BLaER1 (cell line): ENCODE results near the gene SEMA7A.

Source experiments
- H3K27ac ChIP-seq: shearing (Covaris generic); formaldehyde crosslinking; 2 replicates; pipeline ENCODE4 v1.8.1; 2022
- H3K27me3 ChIP-seq: shearing (Covaris generic); formaldehyde crosslinking; 2 replicates; pipeline ENCODE4 v1.8.1; 2022
- H3K36me3 ChIP-seq: shearing (Covaris generic); formaldehyde crosslinking; 2 replicates; pipeline ENCODE4 v1.8.1; 2022
- H3K4me1 ChIP-seq: shearing (Covaris generic); formaldehyde crosslinking; 2 replicates; pipeline ENCODE4 v1.8.1; 2022
- H3K4me2 ChIP-seq: shearing (Covaris generic); formaldehyde crosslinking; 2 replicates; pipeline ENCODE4 v1.8.1; 2022
- H3K4me3 ChIP-seq: shearing (Covaris generic); formaldehyde crosslinking; 2 replicates; pipeline ENCODE4 v1.8.1; 2022
- H3K9ac ChIP-seq: shearing (Covaris generic); formaldehyde crosslinking; 2 replicates; pipeline ENCODE4 v1.8.1; 2022
- H3K9me3 ChIP-seq: shearing (Covaris generic); formaldehyde crosslinking; 2 replicates; pipeline ENCODE4 v1.8.1; 2022
- H4K20me1 ChIP-seq: shearing (Covaris generic); formaldehyde crosslinking; 2 replicates; pipeline ENCODE4 v1.8.1; 2022
- Cebpa-rat ChIP-seq: shearing (Covaris generic); IDR thresholded peaks from 2 replicates; pipeline ENCODE4 v1.8.1; 2022

The SEMA7A gene

DNA sequence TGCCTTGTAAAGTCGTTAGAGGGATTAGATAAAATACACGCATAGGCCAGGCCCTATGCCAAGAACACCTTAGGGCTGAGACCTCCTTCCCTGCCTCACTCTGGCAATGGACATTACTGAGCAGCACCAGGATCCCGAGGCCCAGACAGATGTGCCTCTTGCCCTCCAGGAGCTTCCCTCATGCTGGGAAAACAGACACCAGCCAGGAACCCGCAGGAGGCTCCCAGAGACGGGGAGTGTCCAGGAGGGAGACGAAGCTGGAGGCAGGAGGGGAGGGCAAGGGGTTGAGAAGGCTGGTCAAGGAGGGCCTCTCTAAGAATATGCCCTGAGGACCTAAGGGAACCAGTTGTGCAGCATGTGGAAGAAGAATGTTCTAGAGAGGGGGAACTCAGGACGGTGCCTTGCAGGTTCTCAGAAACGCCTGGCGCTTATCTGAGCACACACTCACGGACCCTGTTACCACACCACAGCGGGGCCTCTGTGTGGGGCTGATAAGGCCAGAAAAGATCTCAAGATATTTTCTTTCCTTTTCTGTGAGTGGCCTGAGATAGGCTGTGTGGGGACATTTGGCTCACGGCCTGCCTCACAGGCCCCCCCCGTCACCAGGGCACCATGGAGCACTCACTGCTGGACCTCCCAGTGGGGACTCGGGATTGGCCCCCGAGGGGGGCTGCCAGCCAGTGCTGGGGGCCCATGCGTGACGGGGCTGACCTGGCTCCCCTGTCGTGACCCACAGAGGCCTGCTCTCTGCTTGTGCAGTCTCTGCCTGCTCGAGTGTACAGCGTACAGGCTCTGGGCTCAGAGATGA is 44.3 kb downstream of the SEMA7A start:
- H3K36me3 ChIP-seq = no peaks in the 10 kb centered on the region
- H3K9me3 ChIP-seq = no peaks in the 10 kb centered on the region
- peak overlapping the region; percentile 32 for H3K4me2 ChIP-seq
- no peak for TF ChIP-seq Cebpa-rat
- no peaks in the 10 kb centered on the region for H3K27me3 ChIP-seq
- H3K27ac ChIP-seq = no peak overlapping the region
- peaks cover 82% of the 10 kb centered on the region for H3K4me1 ChIP-seq
- H4K20me1 ChIP-seq = no peaks in the 10 kb centered on the region
- H3K4me3 ChIP-seq = no peak overlapping the region
- no peak overlapping the region for H3K9ac ChIP-seq

DNA sequence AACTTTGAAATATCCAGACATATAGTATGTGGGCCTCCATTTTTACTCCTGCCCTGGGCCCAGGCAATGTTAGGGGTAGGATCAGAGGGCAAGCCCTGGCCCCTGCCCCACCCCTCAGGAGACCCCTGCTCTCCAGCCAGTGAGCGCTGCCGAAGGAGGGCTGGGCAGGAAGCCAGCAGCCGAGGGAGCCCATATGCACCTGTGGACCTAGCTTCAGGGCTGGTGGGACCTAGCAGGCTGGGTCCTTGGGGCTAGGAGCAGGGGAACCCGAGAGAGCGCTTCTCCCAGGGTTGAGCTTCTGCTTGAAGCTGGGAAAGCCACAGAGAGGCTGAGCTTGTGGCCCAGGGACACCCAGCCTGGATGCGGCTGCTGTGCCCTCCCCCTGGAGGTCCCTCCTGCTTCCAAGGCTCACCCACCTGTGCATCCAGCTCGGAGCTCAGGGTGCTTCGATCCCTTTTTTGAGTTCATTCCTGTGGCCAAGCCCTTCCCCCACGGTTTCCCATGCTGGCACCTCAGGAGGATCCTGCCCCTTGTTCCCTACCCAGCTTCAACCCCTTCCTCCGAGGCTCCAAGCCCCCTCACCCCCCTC is 45.3 kb downstream of the SEMA7A start:
- Histone ChIP-seq H4K20me1 (no peaks in the 10 kb centered on the region), H3K4me2 (no peak overlapping the region), H3K9ac (no peak overlapping the region), H3K4me1 (peaks cover 86% of the 10 kb centered on the region), H3K9me3 (no peaks in the 10 kb centered on the region), H3K27me3 (no peaks in the 10 kb centered on the region), H3K27ac (no peak overlapping the region), H3K4me3 (no peak overlapping the region), H3K36me3 (no peaks in the 10 kb centered on the region)
- TF ChIP-seq Cebpa-rat = no peak

DNA sequence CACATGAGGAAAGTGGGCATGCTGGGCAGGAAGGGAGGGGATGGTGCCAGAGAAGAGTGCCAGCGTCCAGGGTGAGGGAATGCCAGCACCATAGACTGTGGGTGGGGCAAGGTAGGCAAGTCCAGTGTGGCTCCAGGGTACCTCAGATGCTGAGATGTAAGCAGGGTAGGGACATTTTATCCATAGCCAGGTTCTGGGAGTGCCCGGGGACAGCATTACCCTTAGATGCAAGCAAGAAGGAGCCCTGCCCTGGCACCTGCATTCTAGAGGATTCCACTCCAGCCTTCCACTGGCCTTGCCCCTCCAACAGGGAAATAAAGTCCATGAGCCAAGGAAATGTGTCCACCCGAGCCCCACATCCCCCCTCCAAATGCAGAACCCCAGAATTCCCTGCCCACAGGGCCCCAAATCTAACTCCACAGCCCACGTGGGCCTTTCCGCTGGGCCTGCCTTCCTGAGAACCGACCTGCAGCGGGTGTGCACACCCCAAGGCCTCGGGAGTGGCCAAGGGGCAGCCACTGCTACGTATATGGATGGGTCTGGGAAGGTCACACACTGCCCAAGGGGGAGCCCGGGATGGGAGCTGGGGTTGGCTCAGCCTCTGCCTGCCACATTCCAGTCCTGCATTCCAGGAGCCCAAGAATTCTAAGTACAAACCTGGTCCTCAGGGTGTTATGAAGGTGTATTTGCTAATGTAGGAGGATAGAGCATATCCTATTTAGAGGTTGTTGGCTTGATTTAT is 46.0 kb downstream of the SEMA7A start:
- Histone ChIP-seq H3K4me2 (peak overlapping the region; percentile 79), H3K4me1 (peaks cover 92% of the 10 kb centered on the region), H3K9ac (no peak overlapping the region), H3K27me3 (no peaks in the 10 kb centered on the region), H3K36me3 (no peaks in the 10 kb centered on the region), H3K27ac (0 out of 2 replicates have a peak overlapping the region, but pooled peaks have one; percentile 49), H4K20me1 (no peaks in the 10 kb centered on the region), H3K9me3 (no peaks in the 10 kb centered on the region), H3K4me3 (no peak overlapping the region)
- no peak for TF ChIP-seq Cebpa-rat

- peaks cover 95% of the 10 kb centered on the region for H3K4me1 ChIP-seq
- no peaks in the 10 kb centered on the region for H4K20me1 ChIP-seq
- no peaks in the 10 kb centered on the region for H3K9me3 ChIP-seq
- no peak for TF ChIP-seq Cebpa-rat
- H3K4me2 ChIP-seq = peak overlapping the region; percentile 79
- H3K27ac ChIP-seq = peak overlapping the region; percentile 49; the same call in 1 of the 2 replicates
- H3K27me3 ChIP-seq = no peaks in the 10 kb centered on the region
- no peaks in the 10 kb centered on the region for H3K36me3 ChIP-seq
- H3K4me3 ChIP-seq = no peak overlapping the region
- no peak overlapping the region for H3K9ac ChIP-seq
These were observed 46.6 kb downstream of the SEMA7A start for GRCh38 chr15:74387141-74387541.

DNA sequence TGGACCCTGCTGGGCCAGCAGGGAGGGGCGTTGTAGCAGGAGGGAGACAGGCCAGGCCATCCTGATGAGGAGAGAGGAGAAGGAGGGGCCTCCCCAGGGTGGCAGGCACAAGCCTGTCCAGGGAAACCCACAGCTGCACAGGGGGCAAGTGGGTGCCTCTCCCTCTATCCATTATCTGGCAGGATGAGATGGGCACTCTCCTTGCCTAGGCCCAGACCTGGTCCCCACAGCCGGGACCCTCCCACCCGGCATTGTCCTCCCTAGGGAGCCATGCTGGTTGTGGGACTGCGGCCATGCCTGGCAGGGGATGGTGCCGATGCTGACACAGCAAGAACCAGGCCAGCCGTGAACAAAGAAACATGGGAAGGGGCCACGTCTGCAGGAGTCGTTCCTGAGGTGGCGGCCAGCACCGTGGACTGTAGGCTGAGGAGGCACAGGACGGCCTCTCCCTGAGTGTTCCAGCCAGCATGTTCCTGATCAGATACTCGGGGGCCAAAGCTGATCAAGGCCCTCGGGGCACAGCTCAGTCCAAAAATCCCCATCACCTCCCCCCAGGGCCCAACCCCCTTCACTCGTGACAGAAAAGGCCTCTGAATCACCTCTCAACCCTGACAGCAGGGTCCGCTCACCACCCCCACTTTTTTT is 47.1 kb downstream of the SEMA7A start:
- no peak overlapping the region for H3K4me3 ChIP-seq
- H3K9ac ChIP-seq = 0 out of 2 replicates have a peak overlapping the region, but pooled peaks have one; percentile 19
- H3K4me1 ChIP-seq = peaks cover 91% of the 10 kb centered on the region

DNA sequence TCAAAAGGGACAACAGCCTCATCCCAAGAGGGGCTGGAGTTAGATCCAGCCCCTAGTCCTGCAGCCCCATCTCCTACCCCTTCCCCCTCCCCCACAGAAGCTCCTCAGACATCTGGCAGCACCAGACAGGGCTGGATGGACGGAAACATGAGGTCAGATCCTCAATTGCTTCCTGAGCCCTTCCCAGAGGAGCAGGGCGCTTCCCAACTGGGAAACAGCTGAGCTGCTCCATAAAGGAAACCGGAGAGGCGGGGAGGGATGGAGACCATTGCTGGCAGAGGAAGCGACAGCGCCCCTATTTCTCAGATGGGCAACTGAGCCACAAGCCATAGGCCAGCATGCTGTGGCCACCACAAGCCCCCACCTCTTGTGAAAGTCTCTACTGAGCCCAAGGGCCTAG is 48.0 kb downstream of the SEMA7A start:
- no peaks in the 10 kb centered on the region for H3K36me3 ChIP-seq
- H3K4me2 ChIP-seq = peak overlapping the region; percentile 79
- no peaks in the 10 kb centered on the region for H3K27me3 ChIP-seq
- no peak overlapping the region for H3K4me3 ChIP-seq
- TF ChIP-seq Cebpa-rat = no peak
- H3K9ac ChIP-seq = no peak overlapping the region
- H4K20me1 ChIP-seq = no peaks in the 10 kb centered on the region
- peaks cover 82% of the 10 kb centered on the region for H3K4me1 ChIP-seq
- H3K27ac ChIP-seq = no peak overlapping the region
- H3K9me3 ChIP-seq = no peaks in the 10 kb centered on the region

More for the DNA sequence above, 47.1 kb downstream of the SEMA7A start:
- H4K20me1 ChIP-seq = no peaks in the 10 kb centered on the region
- no peaks in the 10 kb centered on the region for H3K36me3 ChIP-seq
- peak overlapping the region; percentile 49; the same call in 1 of the 2 replicates for H3K27ac ChIP-seq
- peak overlapping the region; percentile 79 for H3K4me2 ChIP-seq
- no peaks in the 10 kb centered on the region for H3K9me3 ChIP-seq
- H3K27me3 ChIP-seq = no peaks in the 10 kb centered on the region
- TF ChIP-seq Cebpa-rat = no peak

DNA sequence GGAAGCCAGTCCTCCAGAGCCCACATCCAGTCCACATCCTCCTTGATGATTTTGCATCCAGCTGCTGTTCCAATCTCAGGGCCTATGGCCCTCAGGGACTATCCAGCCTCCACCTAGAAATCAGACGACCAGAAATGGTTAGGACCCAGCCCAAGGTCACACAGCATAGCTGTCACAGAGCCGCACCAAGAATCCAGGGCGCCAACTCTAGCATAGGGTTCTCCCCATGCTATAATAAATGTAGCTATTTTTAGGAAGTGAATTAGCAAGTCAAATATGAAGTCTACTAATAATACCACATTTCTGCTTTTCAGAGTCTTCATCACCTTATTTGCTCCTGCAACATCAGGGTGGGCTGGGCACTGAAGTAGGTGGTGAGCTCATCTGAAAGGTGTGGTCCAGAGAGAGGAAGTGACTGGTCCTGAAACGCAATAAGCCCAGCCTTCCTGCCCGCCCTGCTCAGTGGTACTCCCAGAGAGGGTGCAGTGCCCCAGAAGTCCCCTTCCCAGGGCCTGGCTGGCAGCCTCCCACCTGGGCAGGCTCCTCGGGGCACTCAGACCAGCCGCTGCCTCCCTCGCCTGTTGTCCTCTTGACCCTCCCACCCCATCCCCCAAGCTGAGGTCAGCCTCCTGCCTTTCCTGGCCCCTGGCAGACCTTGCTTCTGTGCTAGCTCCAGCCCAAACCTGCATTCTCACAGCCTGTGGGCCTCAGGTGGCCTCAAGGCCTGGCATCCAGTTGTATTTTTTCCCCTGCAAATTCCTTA is 48.7 kb downstream of the SEMA7A start:
- H3K4me2 ChIP-seq = peak overlapping the region; percentile 79

GRCh38 chr15:74384566-74384880 is 49.2 kb downstream of the SEMA7A start:
- H3K27me3 ChIP-seq = no peaks in the 10 kb centered on the region
- no peak overlapping the region for H3K9ac ChIP-seq
- H4K20me1 ChIP-seq = no peaks in the 10 kb centered on the region
- H3K36me3 ChIP-seq = no peaks in the 10 kb centered on the region
- peak overlapping the region; percentile 79 for H3K4me2 ChIP-seq
- no peaks in the 10 kb centered on the region for H3K9me3 ChIP-seq
- H3K27ac ChIP-seq = no peak overlapping the region
- H3K4me3 ChIP-seq = no peak overlapping the region
- no peak for TF ChIP-seq Cebpa-rat
- peaks cover 74% of the 10 kb centered on the region for H3K4me1 ChIP-seq

More for the DNA sequence above, 48.7 kb downstream of the SEMA7A start:
- Histone ChIP-seq H3K9me3 (no peaks in the 10 kb centered on the region), H3K27me3 (no peaks in the 10 kb centered on the region), H3K9ac (no peak overlapping the region), H3K4me3 (no peak overlapping the region), H3K4me1 (peaks cover 76% of the 10 kb centered on the region), H4K20me1 (no peaks in the 10 kb centered on the region), H3K27ac (no peak overlapping the region), H3K36me3 (no peaks in the 10 kb centered on the region)
- no peak for TF ChIP-seq Cebpa-rat
